ENCODE data around the gene TEX51. TPM values are rescaled to one million over a fixed set of nuclear protein-coding genes. Genes with fewer than 3 reads are reported as not detected.

Gene TEX51
- total and polyA plus RNA-seq, 2 donors from 2014 or later, result 2.1 TPM; not detected in 1

- H3K27me3 ChIP-seq (ENCODE audit: control insufficient read depth, insufficient read depth, low read length), result no peaks in the 10 kb centered on the region
- H3K36me3 ChIP-seq (ENCODE audit: control insufficient read depth in 2 of 3, insufficient read depth in 3 of 3, low read length in 3 of 3), result no peaks in the 10 kb centered on the region
- intact Hi-C loops (cut with DNase I), result no loop called here
- H3K4me3 ChIP-seq (ENCODE audit: low read length in 3 of 3), result no peak overlapping the region
- DNase-seq (no peak), FAIRE-seq (no peak)
- TF ChIP-seq CTCF (IDR thresholded peaks at IDR 0.05; ENCODE audit: borderline replicate concordance, extremely low read depth, insufficient read depth), result no peak
- no peak overlapping the region for H3K27ac ChIP-seq (ENCODE audit: low read depth in 2 of 2, low read length in 2 of 2)
- H3K9ac ChIP-seq (ENCODE audit: low read length in 3 of 3), result no peak overlapping the region
- H3K4me1 ChIP-seq (ENCODE audit: control insufficient read depth in 2 of 3, insufficient read depth in 2 of 3, low read depth in 1 of 3, low read length in 3 of 3), result peaks cover 0 to 5% (median 2%) of the 10 kb centered on the region in 3 donors
- H3K9me3 ChIP-seq (ENCODE audit: control insufficient read depth in 2 of 3, insufficient read depth in 1 of 3, low read length in 3 of 3), result no peaks in the 10 kb centered on the region
These were observed 41.6 kb downstream of the TEX51 start for GRCh38 chr2:126940331-126940730.

- DNase-seq, result no peak
- intact Hi-C loops (cut with DNase I), result no loop called here
- H3K9me3 ChIP-seq (ENCODE audit: control insufficient read depth in 2 of 3, insufficient read depth in 1 of 3, low read length in 3 of 3), result no peaks in the 10 kb centered on the region
- no peaks in the 10 kb centered on the region for H3K27me3 ChIP-seq (ENCODE audit: control insufficient read depth, insufficient read depth, low read length)
- no peak overlapping the region for H3K27ac ChIP-seq (ENCODE audit: low read depth in 2 of 2, low read length in 2 of 2)
- no peak for FAIRE-seq
- H3K9ac ChIP-seq (ENCODE audit: low read length in 3 of 3), result no peak overlapping the region
- no peak for TF ChIP-seq CTCF (IDR thresholded peaks at IDR 0.05; ENCODE audit: borderline replicate concordance, extremely low read depth, insufficient read depth)
- no peaks in the 10 kb centered on the region for H3K36me3 ChIP-seq (ENCODE audit: control insufficient read depth in 2 of 3, insufficient read depth in 3 of 3, low read length in 3 of 3)
- H3K4me3 ChIP-seq (ENCODE audit: low read length in 3 of 3), result no peak overlapping the region
- peaks cover 5 to 25% (median 15%) of the 10 kb centered on the region in 3 donors for H3K4me1 ChIP-seq (ENCODE audit: control insufficient read depth in 2 of 3, insufficient read depth in 2 of 3, low read depth in 1 of 3, low read length in 3 of 3)
These were observed 43.9 kb downstream of the TEX51 start for GRCh38 chr2:126942427-126943203.

GRCh38 chr2:126943612-126944348 is 45.1 kb downstream of the TEX51 start:
- H3K27me3 ChIP-seq (ENCODE audit: control insufficient read depth, insufficient read depth, low read length), result no peaks in the 10 kb centered on the region
- intact Hi-C loops (cut with DNase I), result no loop called here
- H3K9ac ChIP-seq (ENCODE audit: low read length in 3 of 3), result no peak overlapping the region
- H3K27ac ChIP-seq (ENCODE audit: low read depth in 2 of 2, low read length in 2 of 2), result no peak overlapping the region
- no peak for FAIRE-seq
- H3K4me3 ChIP-seq (ENCODE audit: low read length in 3 of 3), result no peak overlapping the region
- H3K4me1 ChIP-seq (ENCODE audit: control insufficient read depth in 2 of 3, insufficient read depth in 2 of 3, low read depth in 1 of 3, low read length in 3 of 3), result peaks cover 5 to 26% (median 15%) of the 10 kb centered on the region in 3 donors
- no peaks in the 10 kb centered on the region for H3K36me3 ChIP-seq (ENCODE audit: control insufficient read depth in 2 of 3, insufficient read depth in 3 of 3, low read length in 3 of 3)
- no peak for DNase-seq
- no peak for TF ChIP-seq CTCF (IDR thresholded peaks at IDR 0.05; ENCODE audit: borderline replicate concordance, extremely low read depth, insufficient read depth)
- no peaks in the 10 kb centered on the region for H3K9me3 ChIP-seq (ENCODE audit: control insufficient read depth in 2 of 3, insufficient read depth in 1 of 3, low read length in 3 of 3)

Measured in kidney (tissue), 14 donors.